Hepatocyte (in vitro differentiated cells): ENCODE results near the gene ATP13A3.

Experiments
- EZH2phosphoT487 ChIP-seq: fragments of 200-600 bp; sonication (generic); IDR thresholded peaks from one replicate; pipeline ENCODE4 v1.6.1; 2018; ENCODE audit warnings: antibody characterized with exemption, mild to moderate bottlenecking, low read depth, moderate library complexity; ENCODE audit not compliant: unreplicated experiment, severe bottlenecking
- TF ChIP-seq, protein P1 (sequence below): fragments of 200-600 bp; sonication (generic); IDR thresholded peaks from 2 replicates; pipeline ENCODE4 v1.5.1; 2016; ENCODE audit warnings: antibody characterized with exemption, mild to moderate bottlenecking; ENCODE audit not compliant: poor library complexity

- TF ChIP-seq, protein P1, sequence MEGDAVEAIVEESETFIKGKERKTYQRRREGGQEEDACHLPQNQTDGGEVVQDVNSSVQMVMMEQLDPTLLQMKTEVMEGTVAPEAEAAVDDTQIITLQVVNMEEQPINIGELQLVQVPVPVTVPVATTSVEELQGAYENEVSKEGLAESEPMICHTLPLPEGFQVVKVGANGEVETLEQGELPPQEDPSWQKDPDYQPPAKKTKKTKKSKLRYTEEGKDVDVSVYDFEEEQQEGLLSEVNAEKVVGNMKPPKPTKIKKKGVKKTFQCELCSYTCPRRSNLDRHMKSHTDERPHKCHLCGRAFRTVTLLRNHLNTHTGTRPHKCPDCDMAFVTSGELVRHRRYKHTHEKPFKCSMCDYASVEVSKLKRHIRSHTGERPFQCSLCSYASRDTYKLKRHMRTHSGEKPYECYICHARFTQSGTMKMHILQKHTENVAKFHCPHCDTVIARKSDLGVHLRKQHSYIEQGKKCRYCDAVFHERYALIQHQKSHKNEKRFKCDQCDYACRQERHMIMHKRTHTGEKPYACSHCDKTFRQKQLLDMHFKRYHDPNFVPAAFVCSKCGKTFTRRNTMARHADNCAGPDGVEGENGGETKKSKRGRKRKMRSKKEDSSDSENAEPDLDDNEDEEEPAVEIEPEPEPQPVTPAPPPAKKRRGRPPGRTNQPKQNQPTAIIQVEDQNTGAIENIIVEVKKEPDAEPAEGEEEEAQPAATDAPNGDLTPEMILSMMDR, result no peak
- no peak for TF ChIP-seq EZH2phosphoT487
Observed at GRCh38 chr3:194446754-194447153, 40.0 kb downstream of the ATP13A3 start.
